HepG2 (cell line): ENCODE results near the gene KIF26B. TPM values are rescaled to one million over a fixed set of nuclear protein-coding genes. Genes with fewer than 3 reads are reported as not detected.

Experiments used
- ATAC-seq: fragments of 200-7000 bp; cut with Tn5 transposase; 3 replicates; pipeline ENCODE4 v1.9.1; 2020; ENCODE audit warnings: mild to moderate bottlenecking, moderate library complexity
- BruUV-seq: library from RNA; stranded (reverse); fragments of 400-500 nt; replicated peaks from 2 replicates; lab custom pipeline; 2021; lab: Mats Ljungman, UMichigan
- CTCF ChIA-PET: fragments of 300-600 bp; formaldehyde crosslinking; extraction: SDS; loops from one replicate; lab custom pipeline; 2021; ENCODE audit warnings: low total read pairs, inconsistent platforms, low intra/inter-chr PET ratio; lab: Yijun Ruan, JAX
- POLR2A ChIA-PET: fragments of 350-600 bp; sonication (Branson Sonifier 250); formaldehyde crosslinking; loops from one replicate; lab custom pipeline; 2020; ENCODE audit warnings: antibody characterized with exemption, inconsistent platforms; lab: Yijun Ruan, JAX
- DNase-seq: peaks from one replicate; pipeline ENCODE4 v3.0.0-alpha.2; 2015; ENCODE audit warnings: low spot score
- FAIRE-seq: peaks from 3 replicates; lab custom pipeline; 2011; peaks lifted over from hg19 to GRCh38; lab: Jason Lieb, UNC
- H2AFZ ChIP-seq: one replicate; pipeline ENCODE4 v1.6.1; 2011; ENCODE audit warnings: low read length, inconsistent platforms
- H3K27ac ChIP-seq: fragments of 300-600 bp; 3 replicates; pipeline ENCODE4 v1.8.0; 2011; ENCODE audit warnings: mixed run types, mild to moderate bottlenecking, mixed read lengths, low read length, inconsistent platforms; ENCODE audit not compliant: insufficient read depth; ENCODE audit errors: extremely low read length
- H3K27me3 ChIP-seq, 2 experiments: fragments of 200-600 bp in 1 of 2; 2 replicates in 1 of 2; 3 replicates in 1 of 2; pipeline versions ENCODE4 v1.6.0 to v1.8.0; 2011; ENCODE audit warnings: low read length in 2 of 2, mild to moderate bottlenecking in 2 of 2, moderate library complexity in 2 of 2, inconsistent platforms in 1 of 2; ENCODE audit not compliant: insufficient read depth in 2 of 2, control insufficient read depth in 1 of 2
- H3K36me3 ChIP-seq, 2 experiments: fragments of 200-600 bp in 1 of 2; replicated peaks in 1 of 2; 2 replicates in 1 of 2; 3 replicates in 1 of 2; pipeline versions ENCODE4 v1.5.1 to v1.8.0; 2011; ENCODE audit warnings: low read length in 2 of 2, inconsistent platforms in 1 of 2; ENCODE audit not compliant: insufficient read depth in 2 of 2, control insufficient read depth in 1 of 2
- H3K4me1 ChIP-seq: 2 replicates; pipeline ENCODE4 v1.5.1; 2012; ENCODE audit warnings: low read length, inconsistent platforms; ENCODE audit not compliant: insufficient read depth
- H3K4me2 ChIP-seq: 2 replicates; pipeline ENCODE4 v1.6.0; 2011; ENCODE audit warnings: low read depth, low read length, inconsistent platforms
- H3K4me3 ChIP-seq, 3 experiments: fragments of 200-600 bp in 1 of 3; sonication (generic), shearing (Covaris generic) in 1 of 3; replicated peaks in 1 of 3; 2 replicates each; pipeline ENCODE4 v1.5.1; 2011 to 2016; ENCODE audit warnings: low read length in 3 of 3, inconsistent platforms in 2 of 3, low read depth in 2 of 3, mild to moderate bottlenecking in 2 of 3, control low read depth in 1 of 3, mixed read lengths in 1 of 3; ENCODE audit not compliant: insufficient read depth in 1 of 3
- H3K79me2 ChIP-seq: one replicate; pipeline ENCODE4 v1.6.1; 2011; ENCODE audit warnings: low read length, inconsistent platforms; ENCODE audit not compliant: insufficient read depth
- H3K9ac ChIP-seq: 2 replicates; pipeline ENCODE4 v1.6.0; 2011; ENCODE audit warnings: mild to moderate bottlenecking, low read depth, low read length, inconsistent platforms; ENCODE audit not compliant: insufficient read depth
- H3K9me3 ChIP-seq: 2 replicates; pipeline ENCODE4 v1.5.1; 2012; ENCODE audit warnings: mild to moderate bottlenecking, low read length
- H4K20me1 ChIP-seq: 2 replicates; pipeline ENCODE4 v1.6.0; 2011; ENCODE audit warnings: inconsistent platforms, mild to moderate bottlenecking, low read length, moderate library complexity; ENCODE audit not compliant: insufficient read depth
- ADNP ChIP-seq: sonication (generic); formaldehyde crosslinking; IDR thresholded peaks from 2 replicates; pipeline ENCODE4 v1.4.0; 2020; ENCODE audit warnings: missing genetic modification reagents
- DNMT1 ChIP-seq: sonication (generic); formaldehyde crosslinking; IDR thresholded peaks from 2 replicates; pipeline ENCODE4 v1.5.1; 2020; ENCODE audit warnings: mild to moderate bottlenecking, missing genetic modification reagents
- ELF3 ChIP-seq: IDR thresholded peaks from 2 replicates; pipeline ENCODE4 v1.6.1; 2016; ENCODE audit warnings: missing genetic modification reagents, missing compliant biosample characterization
- ERF ChIP-seq: IDR thresholded peaks from 2 replicates; pipeline ENCODE4 v1.6.1; 2018; ENCODE audit warnings: missing biosample characterization, missing genetic modification reagents
- GATA4 ChIP-seq: sonication (generic); IDR thresholded peaks from 2 replicates; pipeline ENCODE4 v1.6.1; 2016; ENCODE audit warnings: antibody characterized with exemption, low read depth, borderline replicate concordance
- GFI1 ChIP-seq: sonication (generic); formaldehyde crosslinking; IDR thresholded peaks from 2 replicates; pipeline ENCODE4 v1.5.0; 2020; ENCODE audit warnings: missing genetic modification reagents, mild to moderate bottlenecking, borderline replicate concordance
- MAFF ChIP-seq: IDR thresholded peaks from 2 replicates; pipeline ENCODE4 v1.6.1; 2011; ENCODE audit warnings: low read depth, low read length, improper control_type of control experiment
- MIER3 ChIP-seq: IDR thresholded peaks from 2 replicates; pipeline ENCODE4 v1.6.1; 2016; ENCODE audit warnings: missing compliant biosample characterization, borderline replicate concordance
- NBN ChIP-seq: fragments of 450-650 bp; conservative IDR thresholded peaks from 2 replicates; pipeline ENCODE4 v1.6.1; 2017
- SETDB1 ChIP-seq: sonication (generic); formaldehyde crosslinking; IDR thresholded peaks from 2 replicates; pipeline ENCODE4 v1.5.1; 2020; ENCODE audit warnings: missing genetic modification reagents, mild to moderate bottlenecking, borderline replicate concordance
- ZFP37 ChIP-seq: sonication (generic); formaldehyde crosslinking; IDR thresholded peaks from 2 replicates; pipeline ENCODE4 v1.4.0; 2020; ENCODE audit warnings: missing genetic modification reagents, borderline replicate concordance
- ZNF354B ChIP-seq: sonication (generic); formaldehyde crosslinking; IDR thresholded peaks from 2 replicates; pipeline ENCODE4 v1.8.0; 2022; ENCODE audit warnings: mild to moderate bottlenecking, missing genetic modification reagents
- ZNF570 ChIP-seq: sonication (generic); formaldehyde crosslinking; IDR thresholded peaks from 2 replicates; pipeline ENCODE4 v1.4.0; 2020; ENCODE audit warnings: mild to moderate bottlenecking, missing genetic modification reagents, borderline replicate concordance
- ZNF652 ChIP-seq: IDR thresholded peaks from 2 replicates; pipeline ENCODE4 v1.6.1; 2016; ENCODE audit warnings: low read depth, borderline replicate concordance
- ZSCAN29 ChIP-seq: sonication (generic); formaldehyde crosslinking; conservative IDR thresholded peaks from 2 replicates; pipeline ENCODE4 v1.4.0; 2020; ENCODE audit warnings: mild to moderate bottlenecking, missing genetic modification reagents
- WGBS: methylation state at CpG from one replicate; pipeline ENCODE4 v1.1.6; 2017; ENCODE audit warnings: low lambda C conversion rate; 5-methylcytosine and 5-hydroxymethylcytosine counted together
- in situ Hi-C: cut with HindIII; loops from 2 replicates; pipeline ENCODE4 v1.10.0; 2017; ENCODE audit warnings: low pct_unique_long_range_greater_than_20kb; ENCODE audit not compliant: extremely low pct_ligation_motif_present
- intact Hi-C: fragments of 100-400 bp; cut with micrococcal nuclease; formaldehyde crosslinking; loops from one replicate; pipeline ENCODE4 v1.10.0; 2022; ENCODE audit not compliant: unreplicated experiment
- polyA plus RNA-seq, 8 experiments: library from polyadenylated mRNA; depleted of rRNA in 3 of 8; stranded (reverse) in 7 of 8; unstranded in 1 of 8; fragments of >200 nt; fragmentation: Illumina TruSeq in 4 of 8; extraction: Trizol in 4 of 8; gene quantifications; 2 replicates each; pipeline versions ENCODE4 v1.2.1 to v1.2.3, GENCODE V29; 2011 to 2016; ENCODE audit warnings: low read depth in 4 of 8, missing spikeins in 1 of 8, mixed read lengths in 1 of 8; ENCODE audit not compliant: insufficient read depth in 1 of 8
- total RNA-seq, 5 experiments: library from RNA; depleted of rRNA; stranded (reverse); fragments of >200 nt; fragmentation: Illumina TruSeq; extraction: Trizol; gene quantifications; 2 replicates each; pipeline ENCODE4 v1.2.3, GENCODE V29; 2016; ENCODE audit warnings: low read depth in 1 of 5
- TF ChIP-seq, protein P1 (sequence below): sonication (generic); formaldehyde crosslinking; IDR thresholded peaks from 2 replicates; pipeline ENCODE4 v1.4.0; 2020; ENCODE audit warnings: low read depth, missing genetic modification reagents
- TF ChIP-seq, protein P2 (sequence below): sonication (generic); formaldehyde crosslinking; IDR thresholded peaks from 2 replicates; pipeline ENCODE4 v1.9.0; 2022; ENCODE audit warnings: missing genetic modification reagents, mild to moderate bottlenecking, borderline replicate concordance

KIF26B gene
- total and polyA plus RNA-seq, 2 of the 13 experiments (the other 11 are each of a cell fraction or from before 2014, with no cell fraction given): 0.08 to 0.09 TPM

GRCh38 chr1:245319094-245319493 lies 164.3 kb downstream of the KIF26B start:
- DNase-seq (no peak), FAIRE-seq (no peak), ATAC-seq (no peak)
- ChIA-PET CTCF (no interaction called here), POLR2A (no interaction called here)
- Histone ChIP-seq H3K4me3 (no peak overlapping the region), H3K9ac (no peak overlapping the region), H3K27me3 (no peaks in the 10 kb centered on the region), H2AFZ (no peak overlapping the region), H3K4me2 (no peak overlapping the region), H3K27ac (no peak overlapping the region), H3K4me1 (no peaks in the 10 kb centered on the region), H3K36me3 (no peaks in the 10 kb centered on the region), H4K20me1 (no peaks in the 10 kb centered on the region), H3K79me2 (no peaks in the 10 kb centered on the region), H3K9me3 (no peaks in the 10 kb centered on the region)
- in situ Hi-C loops: no loop called here
- WGBS: 45% methylated on average over 4 of the region's 4 CpGs
- intact Hi-C loops: no loop called here
- no peak for TF ChIP-seq ERF (CRISPR knock-in tag)
- no peak for TF ChIP-seq ZSCAN29 (CRISPR knock-in tag)
- TF ChIP-seq ZFP37 (CRISPR knock-in tag): no peak
- TF ChIP-seq, protein P1, sequence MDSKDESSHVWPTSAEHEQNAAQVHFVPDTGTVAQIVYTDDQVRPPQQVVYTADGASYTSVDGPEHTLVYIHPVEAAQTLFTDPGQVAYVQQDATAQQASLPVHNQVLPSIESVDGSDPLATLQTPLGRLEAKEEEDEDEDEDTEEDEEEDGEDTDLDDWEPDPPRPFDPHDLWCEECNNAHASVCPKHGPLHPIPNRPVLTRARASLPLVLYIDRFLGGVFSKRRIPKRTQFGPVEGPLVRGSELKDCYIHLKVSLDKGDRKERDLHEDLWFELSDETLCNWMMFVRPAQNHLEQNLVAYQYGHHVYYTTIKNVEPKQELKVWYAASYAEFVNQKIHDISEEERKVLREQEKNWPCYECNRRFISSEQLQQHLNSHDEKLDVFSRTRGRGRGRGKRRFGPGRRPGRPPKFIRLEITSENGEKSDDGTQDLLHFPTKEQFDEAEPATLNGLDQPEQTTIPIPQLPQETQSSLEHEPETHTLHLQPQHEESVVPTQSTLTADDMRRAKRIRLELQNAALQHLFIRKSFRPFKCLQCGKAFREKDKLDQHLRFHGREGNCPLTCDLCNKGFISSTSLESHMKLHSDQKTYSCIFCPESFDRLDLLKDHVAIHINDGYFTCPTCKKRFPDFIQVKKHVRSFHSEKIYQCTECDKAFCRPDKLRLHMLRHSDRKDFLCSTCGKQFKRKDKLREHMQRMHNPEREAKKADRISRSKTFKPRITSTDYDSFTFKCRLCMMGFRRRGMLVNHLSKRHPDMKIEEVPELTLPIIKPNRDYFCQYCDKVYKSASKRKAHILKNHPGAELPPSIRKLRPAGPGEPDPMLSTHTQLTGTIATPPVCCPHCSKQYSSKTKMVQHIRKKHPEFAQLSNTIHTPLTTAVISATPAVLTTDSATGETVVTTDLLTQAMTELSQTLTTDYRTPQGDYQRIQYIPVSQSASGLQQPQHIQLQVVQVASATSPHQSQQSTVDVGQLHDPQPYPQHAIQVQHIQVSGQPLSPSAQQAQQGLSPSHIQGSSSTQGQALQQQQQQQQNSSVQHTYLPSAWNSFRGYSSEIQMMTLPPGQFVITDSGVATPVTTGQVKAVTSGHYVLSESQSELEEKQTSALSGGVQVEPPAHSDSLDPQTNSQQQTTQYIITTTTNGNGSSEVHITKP: no peak
- no peak for TF ChIP-seq ADNP (CRISPR knock-in tag)
- TF ChIP-seq GFI1 (CRISPR knock-in tag): no peak
- TF ChIP-seq GATA4: no peak
- TF ChIP-seq ZNF354B (CRISPR knock-in tag): no peak
- no peak for TF ChIP-seq MAFF
- TF ChIP-seq ZNF570 (CRISPR knock-in tag): no peak
- TF ChIP-seq, protein P2, sequence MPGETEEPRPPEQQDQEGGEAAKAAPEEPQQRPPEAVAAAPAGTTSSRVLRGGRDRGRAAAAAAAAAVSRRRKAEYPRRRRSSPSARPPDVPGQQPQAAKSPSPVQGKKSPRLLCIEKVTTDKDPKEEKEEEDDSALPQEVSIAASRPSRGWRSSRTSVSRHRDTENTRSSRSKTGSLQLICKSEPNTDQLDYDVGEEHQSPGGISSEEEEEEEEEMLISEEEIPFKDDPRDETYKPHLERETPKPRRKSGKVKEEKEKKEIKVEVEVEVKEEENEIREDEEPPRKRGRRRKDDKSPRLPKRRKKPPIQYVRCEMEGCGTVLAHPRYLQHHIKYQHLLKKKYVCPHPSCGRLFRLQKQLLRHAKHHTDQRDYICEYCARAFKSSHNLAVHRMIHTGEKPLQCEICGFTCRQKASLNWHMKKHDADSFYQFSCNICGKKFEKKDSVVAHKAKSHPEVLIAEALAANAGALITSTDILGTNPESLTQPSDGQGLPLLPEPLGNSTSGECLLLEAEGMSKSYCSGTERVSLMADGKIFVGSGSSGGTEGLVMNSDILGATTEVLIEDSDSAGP: no peak
- TF ChIP-seq ELF3 (CRISPR knock-in tag): no peak
- TF ChIP-seq DNMT1 (CRISPR knock-in tag): no peak
- no peak for TF ChIP-seq ZNF652 (CRISPR knock-in tag)
- no peak for TF ChIP-seq NBN
- no peak for TF ChIP-seq MIER3
- TF ChIP-seq SETDB1 (CRISPR knock-in tag): no peak
- no TSS peak for BruUV-seq
